Pancreas (tissue), 10 donors: ENCODE measurements around the gene ZGLP1. TPM values are rescaled to one million over a fixed set of nuclear protein-coding genes. Genes with fewer than 3 reads are reported as not detected.

Source experiments
- ATAC-seq, 4 donors: fragments of 200-7000 bp; cut with Tn5 transposase; one replicate each; pipeline versions ENCODE4 v1.8.0 to v1.9.1; 2020; ENCODE audit warnings: mild to moderate bottlenecking in 4 of 4, moderate library complexity in 4 of 4
- DNase-seq, 6 donors: peaks; one replicate each; pipeline ENCODE4 v3.0.0-alpha.2; 2020
- FAIRE-seq: peaks from 2 replicates; lab custom pipeline; 2012; peaks lifted over from hg19 to GRCh38; lab: Jason Lieb, UNC
- H3K27ac ChIP-seq, 4 donors: fragments of 200-600 bp; sonication (generic); 1 replicate in 3 of 4; 2 replicates in 1 of 4; pipeline versions ENCODE4 v1.5.0 to v1.8.0; 2020
- H3K27me3 ChIP-seq, 4 donors: fragments of 200-600 bp; one replicate each; pipeline ENCODE4 v1.8.0; 2021
- H3K36me3 ChIP-seq, 3 donors: fragments of 200-600 bp; sonication (generic) in 1 of 3; one replicate each; pipeline versions ENCODE4 v1.5.0 to v1.8.0; 2020 to 2021
- H3K4me1 ChIP-seq, 3 donors: fragments of 200-600 bp; one replicate each; pipeline ENCODE4 v1.8.0; 2021
- H3K4me3 ChIP-seq, 4 donors: fragments of 200-600 bp; sonication (generic) in 2 of 4; one replicate each; pipeline versions ENCODE4 v1.5.0 to v1.8.0; 2020 to 2021
- H3K9me3 ChIP-seq, 4 donors: fragments of 200-600 bp; one replicate each; pipeline ENCODE4 v1.8.0; 2021
- WGBS, 2 donors: extraction: QIAGEN DNeasy Blood & Tissue Kit; methylation state at CpG; one replicate each; pipeline ENCODE4 v1.1.7; 2013; 5-methylcytosine and 5-hydroxymethylcytosine counted together
- intact Hi-C, 3 donors: fragments of 100-400 bp; cut with DNase I; formaldehyde crosslinking; loops; one replicate each; pipeline versions ENCODE4 v1.11.1 to v1.14.2; 2022
- polyA plus RNA-seq, 2 donors: library from polyadenylated mRNA; stranded (reverse); fragments of 200-250 nt; gene quantifications; one replicate each; pipeline ENCODE4 v1.2.3, GENCODE V29; 2013
- total RNA-seq, 6 donors: library from RNA; stranded (reverse); fragmentation: NEBNext Ultra II Directional in 4 of 6; extraction: Animal tissue kit (Norgen Biotek cat#: 25700) in 4 of 6; gene quantifications; one replicate each; pipeline versions ENCODE4 v1.2.1 to v1.2.4, GENCODE V29; 2021 to 2023
- TF ChIP-seq, protein P1 (sequence below), 4 donors: fragments of 200-600 bp; sonication (generic) in 3 of 4; IDR thresholded peaks; one replicate each; pipeline versions ENCODE4 v1.5.0 to v1.8.0; 2021; ENCODE audit warnings: antibody characterized with exemption in 4 of 4
- donor health status: healthy with polysubstance abuse.
- donor health status: DM: no; HTN: no; CAD: no; lungs with moderate emphysema.
- donor health status: DM: no; HTN: no; CAD: no.
- donor health status: control.
- donor health status: control.
- donor health status: Bipolar disorder and iron deficiency.
- donor health status: DM: yes; HTN: yes; CAD: no.
- donor health status: DM: no; HTN: no; CAD: no.
- donor health status: DM: no; HTN: no; CAD: no.
- donor health status: DM: yes; HTN: yes; CAD: no.

The ZGLP1 gene
- total RNA-seq (1 to 10 TPM in 4 of 6 donors, under 1 TPM in 2; 0.91 to 3.0 (median 1.5) TPM), polyA plus RNA-seq (10 to 100 TPM; 37.6 to 44.0 TPM)

DNA sequence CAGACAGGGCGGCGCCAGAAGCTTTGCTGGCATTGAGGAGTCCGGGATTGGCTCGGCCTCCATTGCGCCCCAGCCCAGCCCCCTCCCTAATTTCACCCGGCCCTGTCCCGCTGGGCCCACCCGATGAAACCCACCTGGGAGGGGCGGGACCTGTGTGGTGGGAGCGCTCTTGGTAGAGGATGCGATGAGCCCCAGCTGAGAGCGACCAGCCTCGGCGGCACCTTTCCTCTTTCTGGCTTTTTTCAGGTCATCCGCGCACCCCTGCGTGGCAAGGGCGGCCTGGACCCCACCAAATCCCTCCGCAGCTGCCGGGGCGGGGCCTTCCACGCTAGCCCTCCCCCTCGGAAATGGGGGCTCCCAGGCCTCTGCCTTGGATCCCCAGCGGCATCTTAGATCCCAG is at the start of gene ZGLP1:
Gene ZGLP1 (minus strand): TSS at position 393 of the 400 bp plus-strand sequence.
- DNase-seq: no peak
- intact Hi-C loops: no loop called here

DNA sequence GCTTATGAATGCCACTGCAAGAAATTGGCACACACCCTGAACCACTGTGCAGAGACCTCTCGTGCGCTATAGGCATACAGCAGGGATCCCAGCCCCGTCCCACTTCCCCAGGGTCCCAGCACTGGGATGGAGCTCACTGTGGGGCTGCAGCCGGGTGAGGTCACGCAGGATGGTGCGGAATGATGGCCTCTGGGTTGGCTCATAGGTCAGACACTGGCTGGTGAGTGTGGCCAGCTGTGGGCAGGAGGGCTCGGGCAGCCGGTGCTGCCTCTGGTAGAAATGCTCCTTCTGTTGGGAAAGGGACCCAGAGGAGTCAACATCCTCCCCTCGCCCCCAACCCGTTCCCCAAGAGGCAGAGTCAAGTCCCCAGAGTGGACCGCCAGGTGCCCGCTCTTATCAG is 46.8 kb upstream of the ZGLP1 start:
- H3K4me1 ChIP-seq: no peaks in the 10 kb centered on the region
- FAIRE-seq (no peak), DNase-seq (no peak), ATAC-seq (no peak)
- H3K36me3 ChIP-seq: peaks cover 0 to 25% (median 2%) of the 10 kb centered on the region in 3 donors
- H3K9me3 ChIP-seq: no peaks in the 10 kb centered on the region
- WGBS, 2 donors: 96 to 97% methylated on average over 12 of the region's 12 CpGs
- intact Hi-C loops: no loop called here
- no peak overlapping the region for H3K4me3 ChIP-seq
- H3K27ac ChIP-seq: no peak overlapping the region
- TF ChIP-seq, protein P1, sequence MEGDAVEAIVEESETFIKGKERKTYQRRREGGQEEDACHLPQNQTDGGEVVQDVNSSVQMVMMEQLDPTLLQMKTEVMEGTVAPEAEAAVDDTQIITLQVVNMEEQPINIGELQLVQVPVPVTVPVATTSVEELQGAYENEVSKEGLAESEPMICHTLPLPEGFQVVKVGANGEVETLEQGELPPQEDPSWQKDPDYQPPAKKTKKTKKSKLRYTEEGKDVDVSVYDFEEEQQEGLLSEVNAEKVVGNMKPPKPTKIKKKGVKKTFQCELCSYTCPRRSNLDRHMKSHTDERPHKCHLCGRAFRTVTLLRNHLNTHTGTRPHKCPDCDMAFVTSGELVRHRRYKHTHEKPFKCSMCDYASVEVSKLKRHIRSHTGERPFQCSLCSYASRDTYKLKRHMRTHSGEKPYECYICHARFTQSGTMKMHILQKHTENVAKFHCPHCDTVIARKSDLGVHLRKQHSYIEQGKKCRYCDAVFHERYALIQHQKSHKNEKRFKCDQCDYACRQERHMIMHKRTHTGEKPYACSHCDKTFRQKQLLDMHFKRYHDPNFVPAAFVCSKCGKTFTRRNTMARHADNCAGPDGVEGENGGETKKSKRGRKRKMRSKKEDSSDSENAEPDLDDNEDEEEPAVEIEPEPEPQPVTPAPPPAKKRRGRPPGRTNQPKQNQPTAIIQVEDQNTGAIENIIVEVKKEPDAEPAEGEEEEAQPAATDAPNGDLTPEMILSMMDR (IDR thresholded peaks at IDR 0.05): no peak
- no peaks in the 10 kb centered on the region for H3K27me3 ChIP-seq

More for the DNA sequence above, at the start of gene ZGLP1:
- Histone ChIP-seq H3K36me3 (peaks cover 0 to 3% (median 0%) of the 10 kb centered on the region in 3 donors), H3K4me1 (no peaks in the 10 kb centered on the region), H3K27ac (no peak within 1 kb of the TSS), H3K27me3 (no peaks in the 10 kb centered on the region), H3K4me3 (no peak within 1 kb of the TSS), H3K9me3 (no peaks in the 10 kb centered on the region)
- TF ChIP-seq, protein P1 (IDR thresholded peaks at IDR 0.05): no peak
- ATAC-seq: peak in 1 of 4 donors; percentile 15
- WGBS, 2 donors: 91 to 92% methylated on average over 24 of the region's 24 CpGs
- FAIRE-seq: no peak

DNA sequence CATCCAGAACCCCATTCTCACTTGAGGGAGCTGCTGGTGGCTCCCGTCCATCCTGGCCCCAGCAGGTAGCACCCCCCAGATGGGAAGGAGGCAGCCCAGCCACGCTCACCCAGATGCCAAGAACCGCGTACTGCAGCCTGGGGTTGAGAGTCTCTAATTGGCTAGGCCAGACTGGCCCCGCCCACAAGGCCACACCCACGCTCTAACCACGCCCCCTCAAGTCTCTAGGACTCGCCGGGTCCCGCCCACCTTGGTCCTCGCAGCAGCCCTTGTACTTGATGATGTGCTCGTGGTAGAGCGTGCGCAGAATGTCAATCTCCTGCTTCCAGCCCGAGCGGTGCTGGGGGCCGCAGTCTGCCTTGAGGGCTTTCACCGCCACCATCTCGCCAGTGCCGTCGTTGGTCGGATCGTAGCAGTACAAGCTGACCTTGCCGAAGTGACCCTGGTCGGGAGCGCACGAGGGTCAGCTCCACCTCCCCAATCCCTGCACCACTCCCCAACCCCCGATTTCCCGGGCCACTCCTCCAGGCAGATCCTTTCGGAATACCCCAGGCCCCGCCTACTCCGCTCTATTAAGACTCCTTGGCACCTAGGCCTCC is 44.3 kb upstream of the ZGLP1 start:
- H3K27ac ChIP-seq: no peak overlapping the region
- H3K36me3 ChIP-seq: peaks cover 0 to 20% (median 2%) of the 10 kb centered on the region in 3 donors
- FAIRE-seq (no peak), ATAC-seq (peak in 3 of 4 donors; percentile 27 to 28 (median 28)), DNase-seq (peak in 2 of 6 donors; percentile 49 to 78)
- TF ChIP-seq, protein P1 (IDR thresholded peaks at IDR 0.05): no peak
- H3K4me1 ChIP-seq: no peaks in the 10 kb centered on the region
- no peak overlapping the region for H3K4me3 ChIP-seq
- 84 to 89% methylated on average over 31 to 32 of the region's 32 CpGs for WGBS, 2 donors
- intact Hi-C loops: no loop called here
- H3K9me3 ChIP-seq: no peaks in the 10 kb centered on the region
- H3K27me3 ChIP-seq: no peaks in the 10 kb centered on the region

DNA sequence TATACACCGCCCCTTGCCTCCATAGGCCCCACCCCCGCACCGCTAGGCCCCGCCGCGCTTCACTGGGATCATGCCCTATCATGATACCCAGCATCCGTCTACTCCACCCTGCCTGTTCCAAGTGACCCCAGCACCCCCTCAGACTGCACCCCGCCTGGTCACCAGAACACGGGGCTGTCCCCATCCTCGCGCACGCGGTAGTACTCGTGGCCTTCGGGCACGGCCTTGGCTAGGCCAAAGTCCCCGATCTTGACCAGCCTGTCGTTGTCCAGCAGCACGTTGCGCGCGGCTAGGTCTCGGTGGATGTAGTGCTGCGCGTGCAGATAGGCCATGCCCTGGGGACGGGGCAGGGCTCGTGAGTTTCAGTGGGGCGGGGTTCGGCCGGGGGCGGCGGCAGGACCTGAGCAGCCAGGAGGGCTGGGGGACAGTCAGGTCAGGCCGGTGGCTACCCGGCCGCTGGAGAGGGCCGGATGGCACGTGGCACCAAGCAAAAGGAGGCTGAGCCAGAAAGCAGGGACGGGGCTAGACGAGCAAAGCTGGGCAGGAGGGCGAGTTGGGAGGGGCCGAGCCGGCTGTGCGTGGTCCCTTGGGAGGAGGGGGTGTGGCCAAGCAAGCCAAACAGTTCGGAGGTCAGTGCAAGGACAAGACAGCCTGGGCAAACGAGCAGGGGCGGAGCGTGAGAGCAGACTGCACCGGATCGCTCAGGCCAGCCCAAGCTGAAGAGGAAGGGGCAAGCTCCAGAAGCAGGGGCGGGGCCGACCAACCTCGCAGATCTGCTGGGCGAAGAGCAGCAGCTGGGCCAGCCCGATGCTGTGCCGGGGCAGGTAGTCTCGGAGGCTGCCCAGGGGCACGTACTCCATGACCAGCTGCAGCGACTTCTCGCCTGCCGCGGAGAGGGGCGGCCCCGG is 43.4 kb upstream of the ZGLP1 start:
- WGBS, 2 donors: 85 to 86% methylated on average over 55 to 63 of the region's 63 CpGs
- intact Hi-C loops: no loop called here
- no peaks in the 10 kb centered on the region for H3K9me3 ChIP-seq
- TF ChIP-seq, protein P1 (IDR thresholded peaks at IDR 0.05): no peak
- peak in 2 of 6 donors; percentile 43 to 76 for DNase-seq
- no peaks in the 10 kb centered on the region for H3K27me3 ChIP-seq
- no peak overlapping the region for H3K4me3 ChIP-seq
- no peak for FAIRE-seq
- peaks cover 0 to 17% (median 2%) of the 10 kb centered on the region in 3 donors for H3K36me3 ChIP-seq
- H3K4me1 ChIP-seq: no peaks in the 10 kb centered on the region
- no peak overlapping the region for H3K27ac ChIP-seq
- peak; percentile 23 to 62 (median 45) for ATAC-seq
